Stimulated activated CD4-positive, alpha-beta T cell treated with anti-CD3 and anti-CD28 coated beads, TNF-alpha, amount 100 ng/mL, for 1 hour (primary cell): ENCODE data around the gene CR2.
"Not testable (repeated sequence)": the region's sequence is repeated elsewhere in the genome, so short reads cannot be mapped to it uniquely, and the experiment has no call there.

Experiments used
- DNase-seq, 3 donors: peaks; one replicate each; pipeline ENCODE4 v3.0.0-alpha.2; 2020; ENCODE audit warnings: low read depth in 3 of 3, low spot score in 1 of 3

The CR2 gene

GRCh38 chr1:207503950-207504349 lies 49.8 kb downstream of the CR2 start:
- DNase-seq, result no peak

- no peak for DNase-seq
Measured at GRCh38 chr1:207504438-207504837, 50.3 kb downstream of the CR2 start.

- no peak for DNase-seq
Measured at GRCh38 chr1:207510444-207510843, 56.3 kb downstream of the CR2 start.

- DNase-seq, result no peak
Measured at GRCh38 chr1:207514890-207515289, 60.8 kb downstream of the CR2 start.

- DNase-seq, result no peak
Measured at GRCh38 chr1:207516729-207517128, 62.6 kb downstream of the CR2 start.

- DNase-seq, result no peak
Measured at GRCh38 chr1:207518608-207519236, 64.6 kb downstream of the CR2 start.

GRCh38 chr1:207519505-207520399 lies 65.6 kb downstream of the CR2 start:
- DNase-seq, result no peak

GRCh38 chr1:207520400-207521345 lies 66.5 kb downstream of the CR2 start:
- not testable (repeated sequence) for DNase-seq

- not testable (repeated sequence) for DNase-seq
Measured at GRCh38 chr1:207525239-207525638, 71.1 kb downstream of the CR2 start.

GRCh38 chr1:207528401-207528800 lies 74.3 kb downstream of the CR2 start:
- DNase-seq, result not testable (repeated sequence)

- not testable (repeated sequence) for DNase-seq
Measured at GRCh38 chr1:207536263-207536662, 82.1 kb downstream of the CR2 start.
